SK-N-SH treated with all-trans-retinoic acid at 6 μM for 48 hours (cell line): ENCODE measurements around the gene CSN2.

Experiments used
- ATAC-seq: fragments of 200-7000 bp; cut with Tn5 transposase; 3 replicates; pipeline ENCODE4 v1.9.1; 2020; ENCODE audit warnings: mild to moderate bottlenecking, moderate library complexity
- ARNTL ChIP-seq: fragments of 450-650 bp; formaldehyde crosslinking; IDR thresholded peaks from 2 replicates; pipeline ENCODE4 v1.5.0; 2020; ENCODE audit warnings: low read depth, mild to moderate bottlenecking, moderate library complexity, borderline replicate concordance
- CREB5 ChIP-seq: fragments of 250-450 bp; sonication (Bioruptor Pico); IDR thresholded peaks from 2 replicates; pipeline ENCODE4 v1.5.1; 2020; ENCODE audit warnings: low read depth, mild to moderate bottlenecking, moderate library complexity
- CSDC2 ChIP-seq: fragments of 250-450 bp; sonication (Bioruptor Pico); IDR thresholded peaks from 2 replicates; pipeline ENCODE4 v1.5.0; 2020; ENCODE audit warnings: mild to moderate bottlenecking, moderate library complexity
- CSRNP3 ChIP-seq: fragments of 250-450 bp; sonication (Bioruptor Pico); IDR thresholded peaks from 2 replicates; pipeline ENCODE4 v1.5.1; 2021; ENCODE audit warnings: mild to moderate bottlenecking, moderate library complexity
- ESRRG ChIP-seq: fragments of 250-450 bp; sonication (Bioruptor Pico); IDR thresholded peaks from 2 replicates; pipeline ENCODE4 v1.6.1; 2021; ENCODE audit warnings: mild to moderate bottlenecking
- ISL1 ChIP-seq: fragments of 250-450 bp; sonication (Bioruptor Pico); IDR thresholded peaks from 2 replicates; pipeline ENCODE4 v2.1.2; 2022; ENCODE audit warnings: mild to moderate bottlenecking, moderate library complexity
- OSR1 ChIP-seq: fragments of 250-450 bp; sonication (Bioruptor Pico); IDR thresholded peaks from 2 replicates; pipeline ENCODE4 v1.8.0; 2022; ENCODE audit warnings: moderate library complexity, mild to moderate bottlenecking, inconsistent platforms
- PATZ1 ChIP-seq: fragments of 250-450 bp; sonication (Bioruptor Pico); IDR thresholded peaks from 2 replicates; pipeline ENCODE4 v1.8.0; 2020; ENCODE audit warnings: mild to moderate bottlenecking, moderate library complexity, borderline replicate concordance
- POU6F1 ChIP-seq: fragments of 250-450 bp; sonication (Bioruptor Pico); IDR thresholded peaks from 2 replicates; pipeline ENCODE4 v1.8.0; 2021; ENCODE audit warnings: low read depth, mild to moderate bottlenecking, moderate library complexity, borderline replicate concordance
- RARB ChIP-seq: fragments of 250-450 bp; sonication (Bioruptor Pico); IDR thresholded peaks from 2 replicates; pipeline ENCODE4 v1.8.0; 2021; ENCODE audit warnings: mild to moderate bottlenecking, moderate library complexity
- TOX ChIP-seq: fragments of 250-450 bp; sonication (Bioruptor Pico); IDR thresholded peaks from 2 replicates; pipeline ENCODE4 v1.8.0; 2021; ENCODE audit warnings: mild to moderate bottlenecking, moderate library complexity, borderline replicate concordance
- TSHZ2 ChIP-seq: fragments of 250-450 bp; sonication (Bioruptor Pico); IDR thresholded peaks from 2 replicates; pipeline ENCODE4 v1.5.0; 2020; ENCODE audit warnings: mild to moderate bottlenecking, moderate library complexity
- ZC3H10 ChIP-seq: fragments of 250-450 bp; sonication (Bioruptor Pico); IDR thresholded peaks from 2 replicates; pipeline ENCODE4 v1.5.1; 2021; ENCODE audit warnings: mild to moderate bottlenecking, moderate library complexity
- ZFP3 ChIP-seq: fragments of 250-450 bp; sonication (Bioruptor Pico); IDR thresholded peaks from 2 replicates; pipeline ENCODE4 v1.5.0; 2020; ENCODE audit warnings: mild to moderate bottlenecking, moderate library complexity
- ZNF565 ChIP-seq: fragments of 450-650 bp; formaldehyde crosslinking; conservative IDR thresholded peaks from 2 replicates; pipeline ENCODE4 v1.5.0; 2020; ENCODE audit warnings: low read depth, mild to moderate bottlenecking, moderate library complexity

Gene CSN2

GRCh38 chr4:69965628-69966027 lies at the start of gene CSN2:
CSN2 (minus strand) TSS chr4:69965728; CDS start chr4:69960995, 4,733 bp downstream.
- no peak for TF ChIP-seq OSR1 (CRISPR knock-in tag)
- TF ChIP-seq CREB5: no peak
- no peak for TF ChIP-seq ARNTL
- no peak for TF ChIP-seq PATZ1 (CRISPR knock-in tag)
- no peak for TF ChIP-seq ISL1 (CRISPR knock-in tag)
- no peak for TF ChIP-seq ESRRG
- no peak for TF ChIP-seq POU6F1 (CRISPR knock-in tag)
- TF ChIP-seq RARB (CRISPR knock-in tag): no peak
- ATAC-seq: no peak

- TF ChIP-seq CREB5: no peak
- no peak for TF ChIP-seq ZNF565
- no peak for TF ChIP-seq RARB (CRISPR knock-in tag)
- TF ChIP-seq ZC3H10 (CRISPR knock-in tag): no peak
- ATAC-seq: no peak
These were observed 43.2 kb upstream of the CSN2 start for GRCh38 chr4:70008771-70009170.

GRCh38 chr4:70002507-70002906 lies 37.0 kb upstream of the CSN2 start:
- TF ChIP-seq ISL1 (CRISPR knock-in tag) (no peak), ZNF565 (no peak), CSRNP3 (CRISPR knock-in tag) (no peak), PATZ1 (CRISPR knock-in tag) (no peak)
- no peak for ATAC-seq

GRCh38 chr4:70000711-70001110 lies 35.2 kb upstream of the CSN2 start:
- ATAC-seq: no peak
- no peak for TF ChIP-seq TOX (CRISPR knock-in tag)
- TF ChIP-seq ZFP3 (CRISPR knock-in tag): no peak
- no peak for TF ChIP-seq CSRNP3 (CRISPR knock-in tag)
- TF ChIP-seq CREB5: no peak
- no peak for TF ChIP-seq ZNF565
- TF ChIP-seq ZC3H10 (CRISPR knock-in tag): no peak
- TF ChIP-seq TSHZ2 (CRISPR knock-in tag): no peak
- no peak for TF ChIP-seq CSDC2
- TF ChIP-seq ESRRG: no peak
